ENCODE data around the gene OCIAD2. TPM values are rescaled to one million over a fixed set of nuclear protein-coding genes. Genes with fewer than 3 reads are reported as not detected.
"Not testable (repeated sequence)": the region's sequence is repeated elsewhere in the genome, so short reads cannot be mapped to it uniquely, and the experiment has no call there.

OCIAD2 gene
- total RNA-seq, 1 donor, result 9.5 TPM

GRCh38 chr4:48891028-48891619 is 15.4 kb downstream of the OCIAD2 start:
- TF ChIP-seq CTCF (IDR thresholded peaks at IDR 0.05; ENCODE audit: insufficient read depth, low read depth, low read length), result no peak
- H3K4me3 ChIP-seq (ENCODE audit: low read depth, low read length), result no peak overlapping the region
- DNase-seq (ENCODE audit: low read depth), result no peak

DNA sequence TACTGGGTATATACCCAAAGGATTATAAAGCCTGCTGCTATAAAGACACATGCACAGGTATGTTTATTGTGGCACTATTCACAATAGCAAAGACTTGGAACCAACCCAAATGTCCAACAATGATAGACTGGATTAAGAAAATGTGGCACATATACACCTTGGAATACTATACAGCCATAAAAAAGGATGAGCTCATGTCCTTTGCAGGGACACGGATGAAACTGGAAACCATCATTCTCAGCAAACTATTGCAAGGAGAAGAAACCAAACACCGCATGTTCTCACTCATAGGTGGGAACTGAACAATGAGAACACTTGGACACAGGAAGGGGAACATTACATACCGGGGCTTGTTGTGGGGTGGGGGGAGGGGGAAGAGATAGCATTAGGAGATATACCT is 16.8 kb downstream of the OCIAD2 start:
- not testable (repeated sequence) for DNase-seq (ENCODE audit: low read depth); H3K4me3 ChIP-seq (ENCODE audit: low read depth, low read length)

- not testable (repeated sequence) for H3K4me3 ChIP-seq (ENCODE audit: low read depth, low read length); DNase-seq (ENCODE audit: low read depth)
These were observed 24.9 kb downstream of the OCIAD2 start for GRCh38 chr4:48881646-48882045.

GRCh38 chr4:48879561-48880442 is 26.8 kb downstream of the OCIAD2 start:
- no peak for TF ChIP-seq CTCF (IDR thresholded peaks at IDR 0.05; ENCODE audit: insufficient read depth, low read depth, low read length)
- DNase-seq (ENCODE audit: low read depth), result no peak

GRCh38 chr4:48877827-48878535 is 28.6 kb downstream of the OCIAD2 start:
- no peak for DNase-seq (ENCODE audit: low read depth)
- H3K4me3 ChIP-seq (ENCODE audit: low read depth, low read length), result no peak overlapping the region
- no peak for TF ChIP-seq CTCF (IDR thresholded peaks at IDR 0.05; ENCODE audit: insufficient read depth, low read depth, low read length)

More at GRCh38 chr4:48879561-48880442, 26.8 kb downstream of the OCIAD2 start:
- H3K4me3 ChIP-seq (ENCODE audit: low read depth, low read length), result no peak overlapping the region

GRCh38 chr4:48864696-48865095 is 41.9 kb downstream of the OCIAD2 start:
- H3K4me3 ChIP-seq (ENCODE audit: low read depth, low read length); DNase-seq (ENCODE audit: low read depth): not testable (repeated sequence)

GRCh38 chr4:48863728-48864127 is 42.8 kb downstream of the OCIAD2 start:
- no peak overlapping the region for H3K4me3 ChIP-seq (ENCODE audit: low read depth, low read length)
- no peak for DNase-seq (ENCODE audit: low read depth)
- no peak for TF ChIP-seq CTCF (IDR thresholded peaks at IDR 0.05; ENCODE audit: insufficient read depth, low read depth, low read length)

DNA sequence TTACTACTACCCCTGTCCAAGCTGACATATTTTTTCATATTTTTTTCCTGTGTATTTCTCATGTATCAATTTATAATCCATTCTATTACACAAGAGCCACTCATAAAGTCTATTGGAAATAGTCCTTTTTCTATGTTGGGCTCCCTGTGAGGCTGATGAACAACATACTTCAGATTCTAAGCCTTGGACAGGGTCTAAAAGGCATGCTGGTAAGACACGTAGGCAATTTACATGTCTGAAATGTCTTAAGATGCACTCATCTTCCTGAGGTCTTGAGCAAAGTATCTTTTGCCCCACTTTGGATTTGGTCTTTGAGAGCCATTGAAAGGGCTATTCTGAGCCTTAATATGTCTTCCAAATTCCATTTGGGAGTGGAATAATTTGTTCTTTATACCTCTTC is 43.9 kb downstream of the OCIAD2 start:
- no peak for TF ChIP-seq CTCF (IDR thresholded peaks at IDR 0.05; ENCODE audit: insufficient read depth, low read depth, low read length)
- H3K4me3 ChIP-seq (ENCODE audit: low read depth, low read length), result no peak overlapping the region
- no peak for DNase-seq (ENCODE audit: low read depth)
